Measurements from ENCODE around the gene RNF225. TPM values are rescaled to one million over a fixed set of nuclear protein-coding genes. Genes with fewer than 3 reads are reported as not detected.

RNF225 gene
- total RNA-seq, 1 donor from 2014 or later = 0.98 TPM

- DNase-seq (ENCODE audit: extremely low spot score in 2 of 2) = no peak
- Histone ChIP-seq H3K4me1 (peaks cover 40% of the 10 kb centered on the region), H3K27me3 (no peaks in the 10 kb centered on the region), H3K4me3 (no peak overlapping the region), H3K9me3 (no peaks in the 10 kb centered on the region), H3K36me3 (no peaks in the 10 kb centered on the region), H3K27ac (no peak overlapping the region)
- intact Hi-C loops (cut with DNase I) = no loop called here
- TF ChIP-seq POLR2A (IDR thresholded peaks at IDR 0.05) (no peak), POLR2AphosphoS5 (IDR thresholded peaks at IDR 0.05; ENCODE audit: insufficient read depth in 1 of 2, low read depth in 1 of 2) (no peak), CTCF (IDR thresholded peaks at IDR 0.05) (no peak)
Observed at GRCh38 chr19:58350871-58351557, 44.4 kb upstream of the RNF225 start.

GRCh38 chr19:58351558-58351878 is 43.9 kb upstream of the RNF225 start:
- Histone ChIP-seq H3K4me3 (no peak overlapping the region), H3K27me3 (no peaks in the 10 kb centered on the region), H3K36me3 (no peaks in the 10 kb centered on the region), H3K9me3 (no peaks in the 10 kb centered on the region), H3K4me1 (peaks cover 40% of the 10 kb centered on the region), H3K27ac (no peak overlapping the region)
- no peak for DNase-seq (ENCODE audit: extremely low spot score in 2 of 2)
- intact Hi-C loops (cut with DNase I) = no loop called here
- TF ChIP-seq POLR2AphosphoS5 (IDR thresholded peaks at IDR 0.05; ENCODE audit: insufficient read depth in 1 of 2, low read depth in 1 of 2) = no peak
- TF ChIP-seq POLR2A (IDR thresholded peaks at IDR 0.05) = no peak
- no peak for TF ChIP-seq CTCF (IDR thresholded peaks at IDR 0.05)

GRCh38 chr19:58351990-58352755 is 43.3 kb upstream of the RNF225 start:
- Histone ChIP-seq H3K4me3 (no peak overlapping the region), H3K9me3 (no peaks in the 10 kb centered on the region), H3K27me3 (no peaks in the 10 kb centered on the region), H3K4me1 (peaks cover 42% of the 10 kb centered on the region), H3K27ac (no peak overlapping the region), H3K36me3 (no peaks in the 10 kb centered on the region)
- no peak for TF ChIP-seq POLR2A (IDR thresholded peaks at IDR 0.05)
- no peak for TF ChIP-seq POLR2AphosphoS5 (IDR thresholded peaks at IDR 0.05; ENCODE audit: insufficient read depth in 1 of 2, low read depth in 1 of 2)
- TF ChIP-seq CTCF (IDR thresholded peaks at IDR 0.05) = no peak
- peak in 1 of 2 donors; percentile 67 for DNase-seq (ENCODE audit: extremely low spot score in 2 of 2)
- intact Hi-C loops (cut with DNase I) = no loop called here

GRCh38 chr19:58352760-58353671 is 42.4 kb upstream of the RNF225 start, which contains the start of gene A1BG:
Gene A1BG, minus strand, starts transcription at chr19:58353492. Its CDS starts 55 bp downstream, at chr19:58353437.
- Histone ChIP-seq H3K27me3 (no peaks in the 10 kb centered on the region), H3K36me3 (no peaks in the 10 kb centered on the region), H3K9me3 (no peaks in the 10 kb centered on the region), H3K4me1 (peaks cover 47% of the 10 kb centered on the region), H3K4me3 (no peak within 1 kb of the TSS), H3K27ac (no peak within 1 kb of the TSS)
- DNase-seq (ENCODE audit: extremely low spot score in 2 of 2) = no peak
- TF ChIP-seq POLR2A (IDR thresholded peaks at IDR 0.05) = no peak
- TF ChIP-seq POLR2AphosphoS5 (IDR thresholded peaks at IDR 0.05; ENCODE audit: insufficient read depth in 1 of 2, low read depth in 1 of 2) = no peak
- TF ChIP-seq CTCF (IDR thresholded peaks at IDR 0.05) = no peak
- intact Hi-C loops (cut with DNase I) = no loop called here
